ENCODE results near the gene NFYB. TPM values are rescaled to one million over a fixed set of nuclear protein-coding genes. Genes with fewer than 3 reads are reported as not detected.

NFYB gene
- total and polyA plus RNA-seq, 12 donors, result 17.2 to 86.0 (median 50.1) TPM

DNA sequence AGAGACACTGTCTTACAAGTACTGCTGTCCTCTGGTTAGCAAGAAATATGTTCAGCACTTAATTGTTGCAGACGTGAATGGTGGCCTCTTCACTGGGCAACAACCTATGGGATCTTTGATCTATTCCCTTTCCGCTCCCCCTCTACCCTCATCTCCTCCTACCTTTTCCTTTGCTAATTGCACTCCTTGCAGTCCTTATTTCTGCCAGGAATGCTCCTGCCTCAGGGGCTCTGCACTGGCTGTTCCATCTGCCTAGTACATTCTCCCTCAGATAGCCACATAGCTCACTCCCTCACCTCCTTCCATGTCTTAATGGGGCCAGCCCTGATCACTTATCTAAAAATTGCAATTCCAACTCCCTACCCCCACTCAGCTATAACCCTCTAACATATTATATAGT lies 4.5 kb upstream of the NFYB start:
- Histone ChIP-seq H3K36me3 (replicated peaks in 1 of 2) (no peaks in the 10 kb centered on the region), H3K27ac (no peak overlapping the region), H3K9me3 (replicated peaks in 1 of 3) (no peaks in the 10 kb centered on the region), H3K27me3 (no peaks in the 10 kb centered on the region), H3K4me3 (no peak overlapping the region), H3K4me1 (replicated peaks in 1 of 2) (peaks cover 6 to 8% of the 10 kb centered on the region in 2 donors)
- WGBS, 4 donors, result 81 to 88% (median 85%) methylated on average over 2 of the region's 2 CpGs
- intact Hi-C loops (cut with DNase I), result no loop called here
- DNase-seq, result no peak
- TF ChIP-seq, protein P1, sequence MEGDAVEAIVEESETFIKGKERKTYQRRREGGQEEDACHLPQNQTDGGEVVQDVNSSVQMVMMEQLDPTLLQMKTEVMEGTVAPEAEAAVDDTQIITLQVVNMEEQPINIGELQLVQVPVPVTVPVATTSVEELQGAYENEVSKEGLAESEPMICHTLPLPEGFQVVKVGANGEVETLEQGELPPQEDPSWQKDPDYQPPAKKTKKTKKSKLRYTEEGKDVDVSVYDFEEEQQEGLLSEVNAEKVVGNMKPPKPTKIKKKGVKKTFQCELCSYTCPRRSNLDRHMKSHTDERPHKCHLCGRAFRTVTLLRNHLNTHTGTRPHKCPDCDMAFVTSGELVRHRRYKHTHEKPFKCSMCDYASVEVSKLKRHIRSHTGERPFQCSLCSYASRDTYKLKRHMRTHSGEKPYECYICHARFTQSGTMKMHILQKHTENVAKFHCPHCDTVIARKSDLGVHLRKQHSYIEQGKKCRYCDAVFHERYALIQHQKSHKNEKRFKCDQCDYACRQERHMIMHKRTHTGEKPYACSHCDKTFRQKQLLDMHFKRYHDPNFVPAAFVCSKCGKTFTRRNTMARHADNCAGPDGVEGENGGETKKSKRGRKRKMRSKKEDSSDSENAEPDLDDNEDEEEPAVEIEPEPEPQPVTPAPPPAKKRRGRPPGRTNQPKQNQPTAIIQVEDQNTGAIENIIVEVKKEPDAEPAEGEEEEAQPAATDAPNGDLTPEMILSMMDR (IDR thresholded peaks at IDR 0.05), result no peak
- no peak for TF ChIP-seq POLR2A (IDR thresholded peaks at IDR 0.05)

DNA sequence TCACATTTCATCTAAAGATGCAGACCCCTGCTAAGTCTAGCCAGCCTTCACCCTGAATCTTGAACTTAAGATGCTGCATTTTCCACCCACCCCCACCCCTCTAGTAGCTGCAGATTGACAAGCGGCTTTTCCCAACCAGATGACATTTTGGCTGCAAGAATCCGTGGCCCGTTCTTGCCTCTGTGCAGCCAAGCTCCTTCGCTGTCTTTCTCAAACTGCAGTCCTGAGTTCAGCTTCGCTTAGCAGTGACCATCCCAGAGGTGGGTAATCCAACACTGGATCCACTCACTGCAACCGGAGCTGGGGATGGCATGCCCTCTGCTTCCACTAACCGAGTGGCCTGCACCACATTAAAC lies 765 bp upstream of the NFYB start:
- WGBS, 4 donors, result 81 to 97% (median 88%) methylated on average over 7 of the region's 7 CpGs

GRCh38 chr12:104137001-104137901 lies 759 bp downstream of the NFYB start:
- H3K9me3 ChIP-seq (replicated peaks in 1 of 3), result no peaks in the 10 kb centered on the region
- peak overlapping the region in 4 of 5 donors; percentile 43 to 98 (median 82) for H3K27ac ChIP-seq
- H3K36me3 ChIP-seq (replicated peaks in 1 of 2), result peaks cover 0 to 5% of the 10 kb centered on the region in 2 donors
- DNase-seq, result peak; percentile 21 to 68 (median 44)
- H3K27me3 ChIP-seq, result no peaks in the 10 kb centered on the region
- TF ChIP-seq POLR2A (IDR thresholded peaks at IDR 0.05), result no peak
- TF ChIP-seq, protein P1 (IDR thresholded peaks at IDR 0.05), result no peak
- WGBS, 4 donors, result 1 to 4% (median 1%) methylated on average over 12 to 78 of the region's 78 CpGs
- H3K4me3 ChIP-seq, result peak overlapping the region in 3 of 4 donors; percentile 46 to 90 (median 82)
- intact Hi-C loops (cut with DNase I), result no loop called here
- peaks cover 21 to 48% of the 10 kb centered on the region in 2 donors for H3K4me1 ChIP-seq (replicated peaks in 1 of 2)

More for the DNA sequence above, 765 bp upstream of the NFYB start:
- no peaks in the 10 kb centered on the region for H3K9me3 ChIP-seq (replicated peaks in 1 of 3)
- intact Hi-C loops (cut with DNase I), result no loop called here
- H3K4me1 ChIP-seq (replicated peaks in 1 of 2), result peaks cover 18 to 39% of the 10 kb centered on the region in 2 donors
- peaks cover 0 to 2% of the 10 kb centered on the region in 2 donors for H3K36me3 ChIP-seq (replicated peaks in 1 of 2)
- DNase-seq, result peak in 3 of 7 donors; percentile 11 to 35 (median 27)
- TF ChIP-seq, protein P1 (IDR thresholded peaks at IDR 0.05), result no peak
- no peak for TF ChIP-seq POLR2A (IDR thresholded peaks at IDR 0.05)
- peak overlapping the region in 2 of 5 donors; percentile 69 to 78 for H3K27ac ChIP-seq
- H3K4me3 ChIP-seq, result peak overlapping the region in 1 of 4 donors; percentile 47
- H3K27me3 ChIP-seq, result no peaks in the 10 kb centered on the region

GRCh38 chr12:104136577-104136976 lies 1.4 kb downstream of the NFYB start:
- Histone ChIP-seq H3K9me3 (replicated peaks in 1 of 3) (no peaks in the 10 kb centered on the region), H3K27ac (peak overlapping the region in 3 of 5 donors; percentile 82 to 98 (median 82)), H3K27me3 (no peaks in the 10 kb centered on the region), H3K4me1 (replicated peaks in 1 of 2) (peaks cover 27 to 55% of the 10 kb centered on the region in 2 donors), H3K36me3 (replicated peaks in 1 of 2) (peaks cover 0 to 9% of the 10 kb centered on the region in 2 donors), H3K4me3 (peak overlapping the region in 2 of 4 donors; percentile 82 to 90)
- intact Hi-C loops (cut with DNase I), result no loop called here
- no peak for TF ChIP-seq POLR2A (IDR thresholded peaks at IDR 0.05)
- TF ChIP-seq, protein P1 (IDR thresholded peaks at IDR 0.05), result no peak
- DNase-seq, result no peak

All from adrenal gland (tissue), 12 donors.